Trophoblast cell (in vitro differentiated cells and primary cell): ENCODE measurements around the gene CCDC106.

ENCODE experiments used
- DNase-seq, 2 donors: peaks; one replicate each; pipeline ENCODE4 v3.0.0-alpha.2; 2016
- H2AFZ ChIP-seq: 2 replicates; pipeline ENCODE4 v1.6.1; 2013; ENCODE audit warnings: low read length, moderate library complexity, mild to moderate bottlenecking; ENCODE audit not compliant: insufficient read depth, poor library complexity
- H2AK5ac ChIP-seq: 2 replicates; pipeline ENCODE4 v1.6.1; 2013; ENCODE audit warnings: mild to moderate bottlenecking, low read length
- H2BK120ac ChIP-seq: 2 replicates; pipeline ENCODE4 v1.6.1; 2013; ENCODE audit warnings: low read length, mild to moderate bottlenecking, moderate library complexity; ENCODE audit not compliant: insufficient read depth, poor library complexity
- H2BK12ac ChIP-seq: 2 replicates; pipeline ENCODE4 v1.6.1; 2013; ENCODE audit warnings: mild to moderate bottlenecking, low read length, moderate library complexity
- H2BK5ac ChIP-seq: 2 replicates; pipeline ENCODE4 v1.6.1; 2013; ENCODE audit warnings: low read length, low read depth, moderate library complexity, mild to moderate bottlenecking; ENCODE audit not compliant: poor library complexity
- H3K14ac ChIP-seq: 2 replicates; pipeline ENCODE4 v1.6.1; 2013; ENCODE audit warnings: mild to moderate bottlenecking, low read length
- H3K18ac ChIP-seq: 2 replicates; pipeline ENCODE4 v1.6.1; 2013; ENCODE audit warnings: mild to moderate bottlenecking, low read length
- H3K23ac ChIP-seq: 2 replicates; pipeline ENCODE4 v1.6.1; 2013; ENCODE audit warnings: low read length
- H3K27ac ChIP-seq: 2 replicates; pipeline ENCODE4 v1.5.1; 2013; ENCODE audit warnings: low read depth, mild to moderate bottlenecking, inconsistent platforms, low read length, moderate library complexity
- H3K27me3 ChIP-seq: 2 replicates; pipeline ENCODE4 v1.6.1; 2013; ENCODE audit warnings: inconsistent platforms, mild to moderate bottlenecking, low read length, moderate library complexity; ENCODE audit not compliant: insufficient read depth
- H3K36me3 ChIP-seq, 2 experiments: 1 replicate in 1 of 2; 2 replicates in 1 of 2; pipeline ENCODE4 v1.6.1; 2013; ENCODE audit warnings: low read length in 2 of 2, mild to moderate bottlenecking in 2 of 2, moderate library complexity in 1 of 2; ENCODE audit not compliant: insufficient read depth in 2 of 2, control insufficient read depth in 1 of 2
- H3K4ac ChIP-seq: 2 replicates; pipeline ENCODE4 v1.6.1; 2013; ENCODE audit warnings: low read depth, mild to moderate bottlenecking, low read length, moderate library complexity
- H3K4me1 ChIP-seq, 2 experiments: 1 replicate in 1 of 2; 2 replicates in 1 of 2; pipeline ENCODE4 v1.6.1; 2013; ENCODE audit warnings: low read length in 2 of 2, mild to moderate bottlenecking in 2 of 2, moderate library complexity in 1 of 2; ENCODE audit not compliant: insufficient read depth in 2 of 2, control insufficient read depth in 1 of 2
- H3K4me2 ChIP-seq: 2 replicates; pipeline ENCODE4 v1.6.1; 2013; ENCODE audit warnings: inconsistent platforms, mild to moderate bottlenecking, low read length, moderate library complexity
- H3K4me3 ChIP-seq: 2 replicates; pipeline ENCODE4 v1.5.1; 2013; ENCODE audit warnings: mild to moderate bottlenecking, low read depth, low read length, inconsistent platforms
- H3K79me1 ChIP-seq: one replicate; pipeline ENCODE4 v1.6.1; 2013; ENCODE audit warnings: low read length
- H3K79me2 ChIP-seq: 2 replicates; pipeline ENCODE4 v1.6.1; 2013; ENCODE audit warnings: low read length, mild to moderate bottlenecking; ENCODE audit not compliant: control insufficient read depth, insufficient read depth, poor library complexity
- H3K9ac ChIP-seq: 2 replicates; pipeline ENCODE4 v1.6.1; 2013; ENCODE audit warnings: mild to moderate bottlenecking, low read length
- H3K9me3 ChIP-seq: 2 replicates; pipeline ENCODE4 v1.6.1; 2013; ENCODE audit warnings: low read depth, mild to moderate bottlenecking, control low read depth, inconsistent platforms, low read length; ENCODE audit not compliant: insufficient read depth
- H4K12ac ChIP-seq: 2 replicates; pipeline ENCODE4 v1.6.1; 2013; ENCODE audit warnings: low read depth, mild to moderate bottlenecking, low read length, moderate library complexity
- H4K8ac ChIP-seq: 2 replicates; pipeline ENCODE4 v1.6.1; 2013; ENCODE audit warnings: low read depth, mild to moderate bottlenecking, low read length, moderate library complexity
- H4K91ac ChIP-seq: one replicate; pipeline ENCODE4 v1.6.1; 2013; ENCODE audit warnings: low read depth, mild to moderate bottlenecking, low read length, moderate library complexity
- WGBS: extraction: QIAGEN DNeasy Blood & Tissue Kit; methylation state at CpG from one replicate; pipeline ENCODE4 v1.1.7; 2013; ENCODE audit warnings: missing lambda C conversion rate; ENCODE audit not compliant: insufficient read length, insufficient coverage; ENCODE audit errors: extremely low coverage; 5-methylcytosine and 5-hydroxymethylcytosine counted together

The CCDC106 gene

GRCh38 chr19:55676889-55677505 is 29.0 kb downstream of the CCDC106 start:
- no peak for DNase-seq
- Histone ChIP-seq H2BK12ac (no peak overlapping the region), H2BK120ac (no peak overlapping the region), H3K18ac (no peak overlapping the region), H4K12ac (no peak overlapping the region), H3K4me3 (no peak overlapping the region), H2BK5ac (no peak overlapping the region), H3K36me3 (peaks cover 51 to 57% of the 10 kb centered on the region in 2 experiments), H3K79me2 (peaks cover 9% of the 10 kb centered on the region), H2AK5ac (no peak overlapping the region), H3K23ac (no peak overlapping the region), H3K9me3 (no peaks in the 10 kb centered on the region), H3K79me1 (peaks cover 4% of the 10 kb centered on the region), H4K8ac (no peak overlapping the region), H3K4ac (peak overlapping the region; percentile 34), H3K14ac (no peak overlapping the region), H4K91ac (no peak overlapping the region), H3K27ac (no peak overlapping the region), H2AFZ (no peak overlapping the region), H3K27me3 (no peaks in the 10 kb centered on the region), H3K4me1 (peaks cover 0 to 3% of the 10 kb centered on the region in 2 experiments), H3K9ac (no peak overlapping the region), H3K4me2 (no peak overlapping the region)
- WGBS, result no CpG with 5 or more reads among the region's 7 CpGs

GRCh38 chr19:55677572-55678028 is 29.6 kb downstream of the CCDC106 start:
- no peak overlapping the region for H3K4me2 ChIP-seq
- H4K91ac ChIP-seq, result no peak overlapping the region
- DNase-seq, result no peak
- no peak overlapping the region for H3K4me3 ChIP-seq
- no peak overlapping the region for H2AFZ ChIP-seq
- H3K4me1 ChIP-seq, result peaks cover 0 to 3% of the 10 kb centered on the region in 2 experiments
- WGBS, result no CpG with 5 or more reads among the region's 6 CpGs
- peak overlapping the region; percentile 46 for H3K4ac ChIP-seq
- H4K8ac ChIP-seq, result no peak overlapping the region
- peaks cover 9% of the 10 kb centered on the region for H3K79me2 ChIP-seq
- H2BK5ac ChIP-seq, result no peak overlapping the region
- H3K14ac ChIP-seq, result no peak overlapping the region
- H2BK12ac ChIP-seq, result no peak overlapping the region
- no peak overlapping the region for H3K23ac ChIP-seq
- no peak overlapping the region for H3K9ac ChIP-seq
- no peak overlapping the region for H2BK120ac ChIP-seq
- no peak overlapping the region for H3K18ac ChIP-seq
- peaks cover 53 to 58% of the 10 kb centered on the region in 2 experiments for H3K36me3 ChIP-seq
- peaks cover 4% of the 10 kb centered on the region for H3K79me1 ChIP-seq
- no peaks in the 10 kb centered on the region for H3K27me3 ChIP-seq
- no peaks in the 10 kb centered on the region for H3K9me3 ChIP-seq
- no peak overlapping the region for H4K12ac ChIP-seq
- no peak overlapping the region for H2AK5ac ChIP-seq
- H3K27ac ChIP-seq, result no peak overlapping the region

- Histone ChIP-seq H3K79me2 (peaks cover 9% of the 10 kb centered on the region), H2BK12ac (no peak overlapping the region), H4K8ac (no peak overlapping the region), H3K23ac (no peak overlapping the region), H3K27ac (no peak overlapping the region), H3K4me2 (no peak overlapping the region), H4K12ac (no peak overlapping the region), H3K4me3 (no peak overlapping the region), H3K36me3 (peaks cover 53 to 54% of the 10 kb centered on the region in 2 experiments), H3K9me3 (no peaks in the 10 kb centered on the region), H2AFZ (no peak overlapping the region), H4K91ac (no peak overlapping the region), H3K14ac (no peak overlapping the region), H2BK5ac (no peak overlapping the region), H3K9ac (no peak overlapping the region), H3K18ac (no peak overlapping the region), H2BK120ac (no peak overlapping the region), H2AK5ac (no peak overlapping the region), H3K79me1 (peaks cover 4% of the 10 kb centered on the region), H3K27me3 (no peaks in the 10 kb centered on the region), H3K4me1 (peaks cover 0 to 3% of the 10 kb centered on the region in 2 experiments), H3K4ac (no peak overlapping the region)
- DNase-seq, result peak in 1 of 2 donors; percentile 12
- no CpG with 5 or more reads among the region's 21 CpGs for WGBS
These were observed 30.2 kb downstream of the CCDC106 start for GRCh38 chr19:55678121-55678671.

- no peaks in the 10 kb centered on the region for H3K27me3 ChIP-seq
- H4K8ac ChIP-seq, result no peak overlapping the region
- no peak overlapping the region for H4K12ac ChIP-seq
- H2BK5ac ChIP-seq, result no peak overlapping the region
- H3K4me1 ChIP-seq, result peaks cover 0 to 3% of the 10 kb centered on the region in 2 experiments
- no peak overlapping the region for H3K27ac ChIP-seq
- H3K4ac ChIP-seq, result no peak overlapping the region
- H3K79me2 ChIP-seq, result peaks cover 9% of the 10 kb centered on the region
- no peak overlapping the region for H2AFZ ChIP-seq
- peaks cover 55 to 57% of the 10 kb centered on the region in 2 experiments for H3K36me3 ChIP-seq
- H3K14ac ChIP-seq, result no peak overlapping the region
- no CpG with 5 or more reads among the region's 24 CpGs for WGBS
- no peak overlapping the region for H4K91ac ChIP-seq
- no peak overlapping the region for H3K18ac ChIP-seq
- H3K4me2 ChIP-seq, result no peak overlapping the region
- no peak overlapping the region for H2BK12ac ChIP-seq
- peak overlapping the region; percentile 39 for H3K4me3 ChIP-seq
- H3K9ac ChIP-seq, result no peak overlapping the region
- no peak for DNase-seq
- H3K79me1 ChIP-seq, result peaks cover 4% of the 10 kb centered on the region
- H2AK5ac ChIP-seq, result no peak overlapping the region
- H3K9me3 ChIP-seq, result no peaks in the 10 kb centered on the region
- no peak overlapping the region for H2BK120ac ChIP-seq
- no peak overlapping the region for H3K23ac ChIP-seq
These were observed 31.6 kb downstream of the CCDC106 start for GRCh38 chr19:55679343-55680257.
